Osteocyte (in vitro differentiated cells): Measurements from ENCODE around the gene ANKRD17. TPM values are rescaled to one million over a fixed set of nuclear protein-coding genes. Genes with fewer than 3 reads are reported as not detected.

Experiments
- DNase-seq: peaks from one replicate; pipeline ENCODE4 v3.0.0; 2021; ENCODE audit warnings: mixed read lengths; ENCODE audit not compliant: unreplicated experiment; ENCODE audit errors: extremely low spot score
- H3K27ac Mint-ChIP-seq: one replicate; pipeline ENCODE4 v1.8.0; 2021; ENCODE audit warnings: mild to moderate bottlenecking, mixed read lengths; ENCODE audit not compliant: unreplicated experiment
- H3K27me3 Mint-ChIP-seq: one replicate; pipeline ENCODE4 v1.8.0; 2021; ENCODE audit warnings: mixed read lengths; ENCODE audit not compliant: unreplicated experiment
- H3K36me3 Mint-ChIP-seq: one replicate; pipeline ENCODE4 v1.8.0; 2021; ENCODE audit warnings: mixed read lengths; ENCODE audit not compliant: unreplicated experiment
- H3K4me1 Mint-ChIP-seq: one replicate; pipeline ENCODE4 v1.8.0; 2021; ENCODE audit warnings: mixed read lengths; ENCODE audit not compliant: unreplicated experiment
- H3K4me3 Mint-ChIP-seq: one replicate; pipeline ENCODE4 v1.8.0; 2021; ENCODE audit warnings: mild to moderate bottlenecking, moderate library complexity, mixed read lengths; ENCODE audit not compliant: unreplicated experiment
- H3K9me3 Mint-ChIP-seq: one replicate; pipeline ENCODE4 v1.8.0; 2021; ENCODE audit warnings: mixed read lengths; ENCODE audit not compliant: unreplicated experiment
- total RNA-seq: library from RNA; stranded (reverse); gene quantifications from 2 replicates; pipeline ENCODE4 v1.2.1, GENCODE V29; 2021
- TF ChIP-seq, protein P1 (sequence below): fragments of 200-600 bp; sonication (generic); IDR thresholded peaks from 2 replicates; pipeline ENCODE4 v1.5.0; 2021; ENCODE audit warnings: antibody characterized with exemption, mild to moderate bottlenecking, moderate library complexity

Gene ANKRD17
- total RNA-seq, 1 donor from 2014 or later, result 76.0 TPM

DNA sequence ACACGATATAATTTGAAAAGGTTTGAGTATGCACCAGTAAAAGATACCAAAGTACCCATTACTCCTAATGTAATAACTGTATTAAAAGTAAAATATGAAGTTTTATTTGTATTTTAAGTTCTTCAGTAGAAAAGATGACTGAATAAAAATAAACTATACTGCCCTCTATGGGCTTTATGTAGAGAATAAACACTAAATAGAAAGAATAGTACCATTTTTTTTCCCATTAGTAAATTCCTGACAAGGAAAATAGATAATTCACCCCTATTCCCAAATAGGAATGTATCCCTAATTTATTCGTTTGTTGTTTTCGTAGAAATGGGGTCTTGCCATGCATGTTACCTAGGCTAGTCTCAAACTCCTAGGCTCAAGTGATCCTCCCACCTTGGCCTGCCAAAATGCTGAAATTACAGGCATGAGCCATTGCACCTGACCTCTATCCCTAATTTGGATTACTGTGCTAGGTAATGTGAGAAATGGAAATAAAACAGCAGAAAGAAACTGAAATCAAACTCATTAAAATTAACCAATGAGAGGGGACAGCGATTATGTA lies 115.5 kb downstream of the ANKRD17 start:
- TF ChIP-seq, protein P1, sequence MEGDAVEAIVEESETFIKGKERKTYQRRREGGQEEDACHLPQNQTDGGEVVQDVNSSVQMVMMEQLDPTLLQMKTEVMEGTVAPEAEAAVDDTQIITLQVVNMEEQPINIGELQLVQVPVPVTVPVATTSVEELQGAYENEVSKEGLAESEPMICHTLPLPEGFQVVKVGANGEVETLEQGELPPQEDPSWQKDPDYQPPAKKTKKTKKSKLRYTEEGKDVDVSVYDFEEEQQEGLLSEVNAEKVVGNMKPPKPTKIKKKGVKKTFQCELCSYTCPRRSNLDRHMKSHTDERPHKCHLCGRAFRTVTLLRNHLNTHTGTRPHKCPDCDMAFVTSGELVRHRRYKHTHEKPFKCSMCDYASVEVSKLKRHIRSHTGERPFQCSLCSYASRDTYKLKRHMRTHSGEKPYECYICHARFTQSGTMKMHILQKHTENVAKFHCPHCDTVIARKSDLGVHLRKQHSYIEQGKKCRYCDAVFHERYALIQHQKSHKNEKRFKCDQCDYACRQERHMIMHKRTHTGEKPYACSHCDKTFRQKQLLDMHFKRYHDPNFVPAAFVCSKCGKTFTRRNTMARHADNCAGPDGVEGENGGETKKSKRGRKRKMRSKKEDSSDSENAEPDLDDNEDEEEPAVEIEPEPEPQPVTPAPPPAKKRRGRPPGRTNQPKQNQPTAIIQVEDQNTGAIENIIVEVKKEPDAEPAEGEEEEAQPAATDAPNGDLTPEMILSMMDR, result peak; percentile 43
- Mint-ChIP-seq H3K36me3 (peaks cover 59% of the 10 kb centered on the region), H3K4me1 (no peaks in the 10 kb centered on the region), H3K4me3 (no peak overlapping the region), H3K9me3 (no peaks in the 10 kb centered on the region), H3K27me3 (no peaks in the 10 kb centered on the region), H3K27ac (peak overlapping the region; percentile 54)
- no peak for DNase-seq

DNA sequence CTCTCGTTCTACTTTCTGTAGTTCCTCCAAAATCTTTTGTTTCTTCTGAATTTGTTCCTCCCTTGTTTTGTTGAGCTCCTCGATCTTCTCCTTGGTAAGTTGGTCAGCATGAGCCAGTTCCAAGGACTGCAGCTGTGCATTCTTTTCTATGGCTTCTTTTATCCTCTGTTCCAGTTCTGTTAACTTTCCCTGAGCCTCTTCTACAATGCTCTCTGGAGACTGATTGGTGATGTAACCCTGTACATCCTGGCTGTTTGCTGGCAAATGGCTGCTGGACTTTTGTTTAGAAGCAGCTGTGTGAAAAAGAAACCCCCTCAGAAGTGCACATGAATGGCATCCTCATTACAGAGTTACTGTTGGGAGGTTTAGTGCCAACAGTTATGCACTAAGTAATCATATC lies 118.6 kb downstream of the ANKRD17 start:
- no peaks in the 10 kb centered on the region for H3K27me3 Mint-ChIP-seq
- no peak for DNase-seq
- no peaks in the 10 kb centered on the region for H3K9me3 Mint-ChIP-seq
- H3K36me3 Mint-ChIP-seq, result peaks cover 52% of the 10 kb centered on the region
- no peak overlapping the region for H3K27ac Mint-ChIP-seq
- H3K4me1 Mint-ChIP-seq, result no peaks in the 10 kb centered on the region
- TF ChIP-seq, protein P1, result no peak
- H3K4me3 Mint-ChIP-seq, result no peak overlapping the region

DNA sequence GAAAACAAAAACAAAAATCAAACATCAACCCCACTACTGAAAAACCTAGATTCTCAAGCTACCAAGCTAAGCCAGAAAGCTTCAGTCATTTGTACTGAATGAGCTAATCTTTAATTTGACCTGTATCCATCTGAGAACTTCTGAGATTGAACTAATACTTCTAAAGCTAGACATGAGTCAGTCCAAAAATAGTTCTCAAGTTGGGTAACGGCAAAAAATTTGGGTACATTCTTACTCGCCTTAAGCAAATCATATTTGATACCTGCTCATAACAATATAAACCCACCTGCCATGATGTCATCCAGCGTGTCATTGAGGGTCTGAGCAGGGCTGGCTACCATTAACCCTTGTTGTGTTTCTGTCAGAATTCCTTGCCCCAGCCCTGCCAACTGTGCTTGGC lies 119.4 kb downstream of the ANKRD17 start:
- H3K4me3 Mint-ChIP-seq, result no peak overlapping the region
- H3K27ac Mint-ChIP-seq, result no peak overlapping the region
- no peaks in the 10 kb centered on the region for H3K9me3 Mint-ChIP-seq
- no peak for DNase-seq
- TF ChIP-seq, protein P1, result no peak
- H3K36me3 Mint-ChIP-seq, result peaks cover 52% of the 10 kb centered on the region
- H3K4me1 Mint-ChIP-seq, result no peaks in the 10 kb centered on the region
- H3K27me3 Mint-ChIP-seq, result no peaks in the 10 kb centered on the region

DNA sequence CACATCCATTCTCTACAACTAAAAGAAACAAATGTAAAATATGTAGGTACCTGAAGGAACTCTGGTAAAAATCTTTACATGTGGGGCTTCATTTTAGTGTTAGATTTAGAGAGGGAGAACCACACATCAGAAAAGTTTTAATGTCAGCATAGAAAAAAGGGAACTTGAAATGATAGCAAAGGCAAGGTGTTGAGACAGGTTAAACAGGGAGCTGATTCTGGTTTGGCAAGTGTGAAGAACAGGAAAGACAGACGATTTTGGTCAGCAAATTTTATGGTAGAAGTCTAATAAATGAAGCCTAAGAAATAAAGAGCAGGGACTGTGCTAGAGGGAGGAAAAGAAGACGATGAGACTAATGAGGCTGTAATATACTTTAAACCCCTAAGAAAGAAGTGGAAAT lies 121.5 kb downstream of the ANKRD17 start:
- Mint-ChIP-seq H3K4me3 (no peak overlapping the region), H3K27me3 (no peaks in the 10 kb centered on the region), H3K9me3 (no peaks in the 10 kb centered on the region), H3K4me1 (no peaks in the 10 kb centered on the region), H3K36me3 (peaks cover 47% of the 10 kb centered on the region), H3K27ac (no peak overlapping the region)
- TF ChIP-seq, protein P1, result no peak
- no peak for DNase-seq

DNA sequence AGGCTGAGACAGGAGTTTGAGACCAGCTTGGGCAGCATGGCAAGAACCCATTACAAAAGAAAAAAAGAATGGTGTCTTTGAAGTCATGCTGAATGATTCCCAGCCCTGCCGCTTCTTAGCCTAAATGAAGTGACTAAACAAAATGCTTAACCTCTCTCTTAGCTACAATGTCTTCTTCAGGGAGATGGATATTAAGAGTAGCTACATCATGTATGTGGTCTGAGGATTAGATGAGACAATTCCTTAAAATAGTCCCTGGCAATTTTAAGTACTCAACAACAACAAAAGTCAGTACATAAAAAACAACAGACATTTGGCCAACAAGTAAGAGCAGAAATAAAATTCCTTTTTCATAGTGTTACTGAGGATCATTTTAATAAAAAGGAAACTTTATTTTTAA lies 124.8 kb downstream of the ANKRD17 start:
- no peaks in the 10 kb centered on the region for H3K4me1 Mint-ChIP-seq
- H3K36me3 Mint-ChIP-seq, result peaks cover 33% of the 10 kb centered on the region
- H3K9me3 Mint-ChIP-seq, result no peaks in the 10 kb centered on the region
- H3K4me3 Mint-ChIP-seq, result no peak overlapping the region
- DNase-seq, result no peak
- TF ChIP-seq, protein P1, result no peak
- no peaks in the 10 kb centered on the region for H3K27me3 Mint-ChIP-seq
- H3K27ac Mint-ChIP-seq, result no peak overlapping the region
